Activated T-cell treated with anti-CD3 and anti-CD28 coated beads for 4 hours (primary cell): Measurements from ENCODE around the gene FMO4.
"Not testable (repeated sequence)": the region's sequence is repeated elsewhere in the genome, so short reads cannot be mapped to it uniquely, and the experiment has no call there.

ENCODE experiments used
- DNase-seq: peaks from one replicate; pipeline ENCODE4 v3.0.0-alpha.2; 2020

The FMO4 gene, protein sequence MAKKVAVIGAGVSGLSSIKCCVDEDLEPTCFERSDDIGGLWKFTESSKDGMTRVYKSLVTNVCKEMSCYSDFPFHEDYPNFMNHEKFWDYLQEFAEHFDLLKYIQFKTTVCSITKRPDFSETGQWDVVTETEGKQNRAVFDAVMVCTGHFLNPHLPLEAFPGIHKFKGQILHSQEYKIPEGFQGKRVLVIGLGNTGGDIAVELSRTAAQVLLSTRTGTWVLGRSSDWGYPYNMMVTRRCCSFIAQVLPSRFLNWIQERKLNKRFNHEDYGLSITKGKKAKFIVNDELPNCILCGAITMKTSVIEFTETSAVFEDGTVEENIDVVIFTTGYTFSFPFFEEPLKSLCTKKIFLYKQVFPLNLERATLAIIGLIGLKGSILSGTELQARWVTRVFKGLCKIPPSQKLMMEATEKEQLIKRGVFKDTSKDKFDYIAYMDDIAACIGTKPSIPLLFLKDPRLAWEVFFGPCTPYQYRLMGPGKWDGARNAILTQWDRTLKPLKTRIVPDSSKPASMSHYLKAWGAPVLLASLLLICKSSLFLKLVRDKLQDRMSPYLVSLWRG

DNA sequence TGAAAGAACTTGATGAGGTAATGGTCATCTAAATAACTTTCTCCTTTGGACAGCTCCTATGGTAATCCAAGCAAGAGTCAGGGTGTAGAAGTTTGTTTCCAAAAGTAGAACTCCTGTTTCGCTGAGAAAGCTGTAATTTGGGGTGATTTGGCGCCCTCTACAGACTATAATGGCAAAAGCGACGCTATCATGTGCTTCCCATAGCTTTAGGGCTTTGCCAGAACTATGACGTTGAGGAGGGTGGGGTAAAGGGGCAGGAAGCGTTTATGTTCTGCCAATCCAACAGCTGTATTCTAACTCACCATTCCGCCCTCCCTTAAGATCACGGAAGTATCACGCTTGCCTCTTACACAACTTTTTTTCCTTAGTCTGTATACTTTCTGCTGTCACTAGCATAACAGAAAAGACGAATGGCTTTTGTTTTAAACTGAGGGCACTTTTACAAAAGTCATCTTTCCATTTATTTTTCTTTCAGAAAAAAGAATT lies at the start of gene FMO4:
Gene FMO4, plus strand, starts transcription at position 349 of the 486 bp plus-strand sequence. CDS start 5,643 bp downstream, outside the sequence.
- DNase-seq: peak; percentile 75

DNA sequence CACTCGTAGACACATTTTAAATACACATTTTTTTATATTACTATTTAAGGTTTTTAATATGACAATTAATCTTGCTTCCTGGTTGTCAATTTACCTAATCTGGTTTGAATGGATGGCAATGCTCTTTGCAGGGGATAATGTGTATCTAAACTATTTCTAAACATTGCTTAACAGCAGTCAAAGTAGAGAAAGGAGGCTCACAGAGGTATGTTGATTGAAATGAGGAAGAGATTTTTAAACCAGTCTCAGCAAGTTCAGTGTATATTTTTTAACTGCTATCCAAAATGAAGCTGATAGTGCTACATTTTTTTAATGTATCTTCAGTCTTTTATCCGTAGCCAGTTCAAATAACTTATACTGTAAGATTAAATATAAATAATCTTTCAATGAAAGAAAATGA lies 48.3 kb upstream of the FMO4 start:
- no peak for DNase-seq

DNA sequence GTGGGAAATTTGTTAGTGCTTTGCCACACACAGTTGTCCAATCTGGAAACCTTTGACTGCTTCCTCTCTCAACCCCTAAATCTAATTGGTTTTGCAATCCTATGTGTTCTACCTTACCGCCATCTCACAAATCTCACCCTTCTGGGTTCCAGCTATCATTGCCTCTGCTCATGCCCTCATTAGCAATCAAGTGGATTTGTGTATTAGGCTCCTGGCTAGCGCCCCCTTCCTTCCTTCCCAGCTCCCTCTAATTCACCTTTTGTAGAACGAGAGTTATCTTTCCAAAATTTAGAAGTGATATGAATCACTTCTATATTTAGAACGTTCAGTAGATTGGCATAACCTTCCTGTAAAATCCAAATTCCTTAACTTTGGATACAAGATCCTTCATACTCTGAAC lies 47.1 kb upstream of the FMO4 start:
- no peak for DNase-seq

DNA sequence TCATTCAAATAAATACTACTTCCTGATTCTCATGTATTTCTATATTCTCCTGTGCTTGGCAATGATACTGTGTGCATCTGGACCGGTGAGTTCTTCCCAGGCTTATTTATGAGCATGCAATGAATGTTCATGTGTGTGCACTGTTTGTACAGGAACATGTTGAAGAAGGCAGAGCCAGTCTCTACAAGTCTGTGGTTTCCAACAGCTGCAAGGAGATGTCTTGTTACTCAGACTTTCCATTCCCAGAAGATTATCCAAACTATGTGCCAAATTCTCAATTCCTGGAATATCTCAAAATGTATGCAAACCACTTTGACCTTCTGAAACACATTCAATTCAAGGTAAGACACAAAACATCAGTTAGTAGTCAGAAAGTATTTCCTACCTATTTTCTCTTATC lies 46.6 kb upstream of the FMO4 start:
- DNase-seq: no peak

DNA sequence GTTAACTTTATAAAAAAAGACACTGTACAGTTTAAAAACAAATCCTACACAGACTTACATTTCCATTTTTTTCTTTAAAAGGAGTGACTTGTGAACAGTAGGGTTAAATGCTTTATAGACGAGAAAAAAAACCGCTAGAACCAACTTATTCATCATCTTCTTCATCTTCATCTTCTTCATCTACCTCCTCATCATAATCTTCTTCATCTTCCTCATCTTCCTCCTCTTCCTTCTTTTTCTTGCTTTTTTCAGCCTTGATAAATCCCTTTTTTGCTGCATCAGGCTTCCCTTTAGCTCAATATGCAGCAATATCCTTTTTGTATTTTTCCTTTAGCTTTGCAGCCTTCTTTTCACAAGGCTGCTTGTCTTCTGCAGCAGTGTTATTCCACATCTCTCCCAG lies 43.2 kb upstream of the FMO4 start:
- no peak for DNase-seq

DNA sequence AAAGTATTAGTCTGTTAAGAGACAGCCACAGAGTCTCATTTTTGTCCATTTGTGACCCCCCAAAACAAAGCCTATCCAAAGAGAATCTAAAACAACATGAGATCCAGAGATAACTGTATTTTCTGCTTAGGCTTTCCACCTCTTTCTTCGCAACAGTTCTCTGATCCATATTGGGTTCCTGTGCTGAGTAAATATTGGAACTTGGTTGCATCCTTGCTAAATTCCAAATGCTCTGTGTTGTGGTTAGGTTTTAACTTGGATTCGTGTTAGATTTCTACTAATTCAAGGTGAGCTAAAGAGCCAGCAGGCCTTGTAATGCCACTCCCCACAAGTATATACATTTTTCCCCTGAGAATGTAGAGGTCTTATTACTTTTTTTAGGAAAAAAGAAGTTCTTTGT lies 36.4 kb upstream of the FMO4 start:
- no peak for DNase-seq

DNA sequence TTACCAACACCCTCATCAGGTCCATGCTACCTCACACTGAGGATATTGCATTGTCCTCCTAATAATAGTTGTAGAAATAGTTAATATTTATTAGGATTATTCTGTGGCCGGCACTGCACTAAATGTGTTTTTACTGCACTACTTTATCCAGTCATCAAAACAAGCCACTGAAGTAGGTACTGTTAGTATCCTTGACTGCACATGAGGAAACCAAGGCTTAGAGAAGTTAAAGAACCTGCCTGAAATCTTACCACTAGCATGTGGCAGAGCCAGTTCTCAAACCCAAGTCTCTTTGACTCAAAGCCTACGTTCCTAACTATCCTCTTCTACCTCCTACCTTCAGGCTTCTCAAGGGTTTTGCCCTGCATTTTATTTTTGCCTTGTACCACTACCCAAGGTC lies 34.7 kb upstream of the FMO4 start:
- DNase-seq: no peak

DNA sequence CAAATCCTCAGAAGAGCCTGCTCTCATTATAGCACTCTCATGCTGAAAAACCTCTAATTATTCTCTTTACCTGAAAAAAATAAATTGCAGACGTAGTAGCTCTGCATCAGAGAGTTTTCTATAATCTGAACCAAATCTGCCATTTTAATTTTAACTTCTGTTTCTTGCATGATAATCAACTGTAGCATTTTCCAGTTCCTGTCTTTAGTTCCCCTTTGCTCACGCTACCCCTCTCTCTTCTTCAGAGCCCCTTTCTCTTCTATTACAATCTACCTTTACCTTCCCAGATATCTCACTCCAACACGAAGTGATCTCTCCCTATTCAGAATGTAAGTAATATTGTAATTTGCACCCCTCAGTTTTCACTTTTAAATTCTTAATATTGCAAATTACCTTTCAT lies 34.3 kb upstream of the FMO4 start:
- DNase-seq: no peak

DNA sequence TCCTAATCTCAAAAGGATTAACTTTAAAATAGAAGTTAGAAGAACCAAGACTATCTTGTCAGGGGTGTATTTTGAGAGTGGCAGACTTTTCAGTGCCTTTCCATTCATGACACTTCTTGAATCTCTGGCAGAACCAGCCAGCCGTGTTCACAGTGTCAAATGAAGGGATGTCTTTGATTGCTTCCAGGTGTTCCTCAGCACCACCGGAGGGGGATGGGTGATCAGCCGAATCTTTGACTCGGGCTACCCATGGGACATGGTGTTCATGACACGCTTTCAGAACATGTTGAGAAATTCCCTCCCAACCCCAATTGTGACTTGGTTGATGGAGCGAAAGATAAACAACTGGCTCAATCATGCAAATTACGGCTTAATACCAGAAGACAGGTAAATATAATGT lies 33.4 kb upstream of the FMO4 start:
- DNase-seq: no peak

DNA sequence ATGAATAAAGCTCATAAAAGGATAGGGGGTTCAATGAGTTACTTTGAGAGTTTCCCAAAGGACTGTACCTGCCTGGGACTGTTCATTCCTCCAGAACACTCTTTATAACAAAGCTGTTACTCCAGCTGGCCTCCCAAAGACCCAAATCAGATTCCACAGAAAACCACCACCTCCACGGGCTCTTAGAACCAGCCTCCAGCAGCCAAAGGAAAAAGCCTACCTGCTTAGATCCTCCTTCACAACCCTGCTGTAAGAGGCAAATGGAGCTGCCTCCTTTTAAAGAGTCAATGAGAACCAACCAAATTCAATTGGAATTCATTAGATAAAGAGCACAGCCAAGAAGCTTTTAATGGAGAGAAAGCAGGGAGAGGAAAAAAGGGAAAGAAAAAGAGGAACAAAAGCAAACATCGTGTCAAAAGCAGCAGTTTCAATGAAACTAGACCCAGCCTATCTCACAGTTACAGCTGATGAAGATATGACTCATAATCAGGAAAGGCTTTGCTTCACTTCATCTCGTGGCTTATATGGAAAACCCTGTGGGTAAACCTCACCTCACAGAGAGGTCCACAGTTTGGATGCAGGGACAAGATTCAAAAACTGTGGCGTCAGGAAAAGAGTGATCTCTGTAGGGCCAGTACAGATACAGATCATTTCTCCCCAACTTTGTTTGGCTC lies 27.8 kb upstream of the FMO4 start:
- DNase-seq: no peak

DNA sequence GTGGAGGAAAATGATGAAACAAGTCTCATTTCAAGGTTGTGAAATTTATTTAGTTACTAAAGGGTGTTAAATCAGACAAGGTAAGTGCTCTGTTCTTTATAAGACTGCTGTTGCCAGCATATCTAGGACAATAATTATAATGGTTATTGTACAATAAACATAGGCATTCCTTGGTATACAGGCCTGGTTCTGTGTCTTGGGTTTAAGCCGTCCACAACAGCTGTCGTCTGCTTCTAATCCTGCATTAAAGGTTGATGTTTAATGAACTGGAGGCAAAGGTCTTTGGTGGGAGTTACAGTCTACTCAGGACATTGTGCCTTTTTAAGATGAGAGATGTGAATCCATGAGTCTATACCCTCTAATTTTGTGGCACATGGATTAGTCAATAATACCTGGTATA lies 23.4 kb upstream of the FMO4 start:
- DNase-seq: no peak

DNA sequence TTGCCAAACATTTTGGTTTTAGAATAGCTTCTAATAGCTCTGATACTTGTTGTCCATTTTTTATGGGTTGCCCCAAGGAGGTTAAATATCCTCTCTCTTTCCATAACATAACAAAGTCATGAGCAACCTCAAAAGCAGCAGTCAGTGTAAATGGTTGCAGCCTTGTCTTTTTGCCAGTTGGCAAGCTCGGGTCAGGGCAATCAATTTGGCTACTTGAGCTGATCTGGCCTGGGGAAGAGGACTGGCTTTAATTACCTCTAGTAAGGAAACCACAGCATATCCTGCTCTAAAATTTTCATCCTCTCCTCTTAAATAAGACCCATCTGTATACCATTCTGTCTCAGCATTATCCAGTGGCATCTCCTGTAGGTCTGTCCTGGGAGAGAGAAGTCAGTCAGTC lies 21.2 kb upstream of the FMO4 start:
- DNase-seq: no peak

DNA sequence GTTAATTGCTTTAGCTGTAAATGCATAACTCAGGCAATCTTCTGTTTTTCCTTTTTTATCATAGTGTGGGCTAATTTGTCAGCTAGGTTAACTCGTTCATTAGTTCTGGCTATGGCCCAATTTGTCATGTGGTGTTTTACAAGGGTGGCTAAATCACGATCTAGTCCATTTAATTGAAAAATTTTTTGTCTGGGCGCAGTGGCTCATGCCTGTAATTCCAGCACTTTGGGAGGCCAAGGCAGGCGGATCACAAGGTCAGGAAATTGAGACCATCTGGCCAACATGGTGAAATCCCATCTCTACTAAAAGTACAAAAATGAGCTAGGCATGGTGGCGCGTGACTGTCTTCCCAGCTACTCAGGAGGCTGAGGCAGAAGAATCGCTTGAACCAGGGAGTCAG lies 18.6 kb upstream of the FMO4 start:
- not testable (repeated sequence) for DNase-seq

DNA sequence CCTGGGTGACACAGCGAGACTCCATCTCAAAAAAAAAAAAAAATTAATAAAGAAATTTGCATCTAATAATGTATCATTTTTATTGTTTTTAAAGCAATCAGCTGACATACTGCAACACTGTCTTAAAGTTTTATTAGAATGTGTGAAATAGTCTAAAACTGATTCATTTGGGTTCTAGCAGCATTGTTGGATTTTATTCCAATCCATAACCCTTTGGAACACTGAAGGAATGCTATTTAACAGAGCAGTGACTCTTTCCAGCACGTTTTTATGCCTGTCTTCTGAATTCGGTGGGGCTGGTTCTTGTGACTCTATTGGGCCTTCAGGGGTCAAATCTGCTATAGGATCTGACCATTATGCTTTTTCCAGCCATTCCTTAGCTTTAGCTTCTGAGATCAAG lies 18.2 kb upstream of the FMO4 start:
- no peak for DNase-seq

DNA sequence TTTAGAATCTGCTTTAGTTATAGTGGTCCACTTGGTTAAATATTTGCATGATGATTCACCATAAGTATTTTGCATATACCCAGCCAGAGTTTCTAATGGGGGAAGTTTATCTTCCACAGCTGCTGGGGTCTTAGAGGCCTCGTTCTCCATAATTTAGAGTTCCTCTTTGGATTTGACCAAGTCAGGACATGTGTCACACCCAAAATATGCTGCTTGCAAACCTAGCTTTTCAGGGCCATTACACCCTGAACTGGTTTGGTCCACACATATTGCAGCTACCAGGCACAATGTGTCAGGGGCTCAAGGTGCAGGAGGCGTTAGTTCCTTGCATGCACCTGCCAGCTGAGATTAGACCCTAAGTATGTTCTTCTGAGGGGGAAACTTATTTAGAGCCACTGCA lies 17.1 kb upstream of the FMO4 start:
- no peak for DNase-seq

DNA sequence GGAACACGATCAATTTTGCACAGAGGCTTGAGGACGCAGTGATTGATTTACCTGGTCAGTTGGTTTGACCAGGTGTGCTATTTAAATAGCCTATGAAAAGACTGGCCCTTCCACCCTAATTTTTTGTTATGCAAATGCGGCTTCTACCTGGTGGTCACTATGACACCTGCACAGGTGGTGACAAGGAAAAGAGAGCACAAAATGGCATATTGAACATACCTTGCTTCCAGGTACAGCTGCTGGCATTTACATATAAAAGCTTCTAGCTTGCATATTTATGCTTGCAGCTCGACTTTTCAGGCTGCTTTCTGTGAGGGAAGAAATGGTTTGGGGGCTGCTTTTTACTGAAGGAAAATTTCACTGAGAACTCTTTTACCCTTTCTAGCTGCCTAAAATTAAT lies 15.3 kb upstream of the FMO4 start:
- no peak for DNase-seq

DNA sequence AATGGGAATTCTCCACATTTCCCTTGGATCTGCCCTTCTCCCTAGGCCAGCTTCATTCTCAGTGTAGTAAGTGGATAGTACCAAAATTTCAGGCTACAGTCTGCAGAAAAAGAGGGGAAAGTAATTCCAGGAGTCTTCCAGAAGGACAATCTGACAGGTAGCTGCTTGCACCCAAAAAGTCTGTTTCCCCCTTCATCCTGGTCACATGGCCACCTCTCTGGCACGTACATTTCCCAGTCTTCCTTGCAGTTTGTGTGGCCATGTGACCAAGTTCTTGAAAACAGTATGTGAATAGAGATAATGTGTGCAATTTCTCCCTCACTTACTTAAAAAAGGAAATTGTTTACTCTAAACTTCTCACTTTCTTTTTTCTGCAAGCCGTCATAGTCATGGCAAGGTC lies 14.6 kb upstream of the FMO4 start:
- DNase-seq: no peak

DNA sequence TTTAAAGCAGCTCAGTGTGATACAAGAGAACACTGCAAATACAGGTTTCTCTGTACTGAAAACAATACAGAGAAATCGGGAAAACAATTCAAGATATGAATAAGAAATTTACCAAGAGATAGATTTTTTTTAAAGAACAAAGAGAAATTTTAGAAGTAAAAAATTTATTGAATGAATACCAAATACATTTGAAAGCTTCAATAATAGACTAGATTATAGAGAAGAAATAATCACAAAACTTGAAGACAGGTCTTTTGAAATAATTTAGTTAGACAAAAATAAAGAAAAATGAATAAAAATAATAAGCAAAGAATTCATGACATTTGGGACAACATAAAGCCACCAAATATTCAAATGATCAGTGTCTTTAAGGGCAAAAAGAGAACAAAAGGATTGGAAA lies 13.6 kb upstream of the FMO4 start:
- no peak for DNase-seq

DNA sequence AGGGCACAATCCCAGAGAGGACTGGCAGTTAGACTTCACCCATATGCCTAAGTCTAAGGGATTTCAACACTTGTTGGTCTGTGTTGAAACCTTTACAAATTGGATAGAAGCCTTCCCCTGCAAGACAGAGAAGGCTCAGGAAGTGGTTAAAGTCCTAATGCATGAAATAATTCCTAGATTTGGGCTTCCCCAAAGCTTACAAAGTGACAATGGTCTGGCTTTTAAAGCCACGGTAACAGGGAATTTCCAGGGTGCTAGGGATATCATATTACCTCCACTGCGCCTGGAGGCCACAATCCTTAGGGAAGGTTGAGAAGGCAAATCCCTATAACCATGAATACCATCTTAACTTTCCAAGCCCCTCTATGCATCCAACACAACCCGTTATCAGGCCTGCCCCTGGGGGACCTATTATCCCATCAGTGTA lies 3.3 kb upstream of the FMO4 start:
- no peak for DNase-seq

DNA sequence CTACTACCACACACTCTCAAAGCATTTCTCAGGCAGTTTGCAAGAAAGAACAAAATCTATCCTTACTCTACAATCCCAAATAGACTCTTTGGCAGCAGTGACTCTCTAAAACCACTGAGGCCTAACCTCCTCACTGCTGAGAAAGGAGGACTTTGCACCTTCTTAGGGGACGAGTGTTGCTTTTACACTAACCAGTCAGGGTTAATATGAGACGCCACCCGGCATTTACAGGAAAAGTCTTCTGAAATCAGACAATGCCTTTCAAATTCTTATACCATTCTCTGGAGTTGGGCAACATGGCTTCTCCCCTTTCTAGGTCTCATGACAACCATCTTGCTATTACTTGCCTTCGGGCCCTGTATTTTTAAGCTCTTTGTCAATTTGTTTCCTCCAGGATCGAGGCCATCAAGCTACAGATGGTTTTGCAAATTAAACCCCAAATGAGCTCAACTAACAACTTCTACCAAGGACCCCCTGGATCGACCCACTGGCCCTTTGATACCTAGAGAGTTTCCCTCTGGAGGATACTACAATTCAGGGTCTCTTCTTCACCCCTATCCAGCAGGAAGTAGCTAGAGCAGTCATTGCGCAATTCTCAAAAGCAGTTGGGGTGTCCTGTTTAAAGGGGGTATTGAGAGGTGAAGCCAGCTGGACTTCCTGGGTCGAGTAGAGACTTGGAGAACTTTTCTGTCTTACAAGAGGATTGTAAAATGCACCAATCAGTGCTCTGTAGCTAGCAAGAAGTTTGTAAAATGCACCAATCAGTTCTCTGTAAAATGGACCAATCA lies 2.0 kb upstream of the FMO4 start:
- no peak for DNase-seq

DNA sequence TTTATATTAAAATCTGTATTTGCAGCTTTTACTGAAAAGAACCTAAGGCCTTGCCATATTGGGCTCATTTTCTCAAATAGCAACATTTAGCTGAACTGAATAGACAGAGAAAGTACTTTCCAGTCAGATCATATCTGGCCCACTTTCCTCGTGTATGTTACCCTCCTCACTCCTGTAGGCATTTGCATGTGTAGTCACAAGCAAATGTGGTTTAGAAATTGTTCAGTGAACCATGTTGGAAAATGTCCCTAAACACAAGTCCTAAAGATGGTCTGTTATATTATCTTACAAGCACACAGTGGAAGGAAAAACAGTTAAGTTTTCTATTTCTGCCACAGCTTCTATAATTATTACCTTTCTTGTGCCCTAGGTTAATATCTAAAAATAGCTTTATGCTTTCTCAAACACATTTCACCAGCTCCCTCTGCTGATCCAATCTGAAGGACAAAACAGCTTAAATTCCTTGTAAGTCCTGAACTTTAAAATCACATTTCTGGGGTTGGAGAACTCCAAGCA lies 606 bp upstream of the FMO4 start:
- DNase-seq: no peak

DNA sequence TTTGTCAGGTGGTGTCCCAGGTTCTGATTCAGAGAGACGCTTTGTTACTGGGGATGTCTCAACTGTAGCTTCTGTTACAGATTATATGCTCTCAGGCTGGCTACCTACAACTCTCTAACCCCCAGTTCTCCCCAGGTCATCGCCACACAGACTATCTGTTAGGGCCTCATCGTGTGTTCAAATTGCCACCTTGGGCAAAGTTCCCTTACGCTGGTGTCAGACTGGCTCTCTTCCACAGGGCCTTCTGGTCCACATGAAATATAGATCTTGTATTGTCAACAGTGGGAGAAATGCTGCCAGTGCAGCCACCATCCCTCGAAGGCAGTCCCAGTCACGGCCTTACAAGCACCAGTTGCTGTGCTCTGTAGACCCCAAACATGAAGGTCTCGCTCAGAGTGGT lies 15.3 kb downstream of the FMO4 start:
- no peak for DNase-seq

DNA sequence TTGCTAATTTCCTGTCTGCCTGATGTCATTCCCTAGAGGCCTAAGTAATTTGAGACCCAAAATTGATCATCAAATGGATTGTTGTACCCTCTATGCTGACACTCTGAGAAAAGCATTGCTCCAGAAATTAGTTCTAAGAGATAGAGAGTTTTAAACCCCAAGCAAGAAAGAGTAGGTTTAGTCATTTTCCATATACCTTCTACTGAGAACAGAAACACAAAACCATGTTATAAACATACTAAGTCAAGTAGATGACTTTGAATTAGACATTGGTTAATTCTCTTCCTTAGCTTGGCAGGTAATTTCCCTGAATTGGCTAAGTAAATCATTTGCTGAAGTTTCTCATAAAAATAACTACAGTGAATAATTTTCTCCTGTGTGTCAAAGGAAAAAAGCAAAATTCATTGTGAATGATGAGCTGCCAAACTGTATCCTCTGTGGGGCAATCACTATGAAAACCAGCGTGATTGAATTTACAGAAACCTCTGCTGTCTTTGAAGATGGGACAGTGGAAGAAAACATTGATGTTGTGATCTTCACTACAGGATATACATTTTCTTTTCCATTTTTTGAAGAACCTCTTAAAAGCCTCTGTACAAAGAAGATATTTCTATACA lies 20.1 kb downstream of the FMO4 start:
- DNase-seq: no peak
